Left ventricle myocardium inferior (tissue), 1 donor: ENCODE data around the gene GTF2IRD1. TPM values are rescaled to one million over a fixed set of nuclear protein-coding genes. Genes with fewer than 3 reads are reported as not detected.

Experiments
- DNase-seq: peaks from one replicate; pipeline ENCODE4 v3.0.0-alpha.2; 2020
- H3K27ac ChIP-seq: fragments of 200-600 bp; replicated peaks from 2 replicates; pipeline ENCODE4 v1.8.0; 2021
- H3K27me3 ChIP-seq: fragments of 200-600 bp; 2 replicates; pipeline ENCODE4 v1.8.0; 2021; ENCODE audit warnings: low read depth
- H3K36me3 ChIP-seq: fragments of 200-600 bp; 2 replicates; pipeline ENCODE4 v1.8.0; 2021
- H3K4me1 ChIP-seq: fragments of 200-600 bp; 2 replicates; pipeline ENCODE4 v1.8.0; 2021
- H3K4me3 ChIP-seq: fragments of 200-600 bp; 2 replicates; pipeline ENCODE4 v1.8.0; 2021; ENCODE audit warnings: mild to moderate bottlenecking, moderate library complexity
- H3K9me3 ChIP-seq: fragments of 200-600 bp; replicated peaks from 2 replicates; pipeline ENCODE4 v1.8.0; 2021
- intact Hi-C: fragments of 100-400 bp; cut with micrococcal nuclease; formaldehyde crosslinking; loops from one replicate; pipeline ENCODE4 v1.11.0; 2022
- total RNA-seq: library from RNA; stranded (reverse); fragmentation: NEBNext Ultra II Directional; extraction: Animal tissue kit (Norgen Biotek cat#: 25700); gene quantifications from one replicate; pipeline ENCODE4 v1.2.1, GENCODE V29; 2021
- TF ChIP-seq, protein P1 (sequence below): fragments of 200-600 bp; IDR thresholded peaks from 2 replicates; pipeline ENCODE4 v1.8.0; 2021; ENCODE audit warnings: antibody characterized with exemption, mild to moderate bottlenecking, borderline replicate concordance
- donor health status: DM: no; HTN: yes; CAD: no; lungs with severe emphysema.

The GTF2IRD1 gene
- total RNA-seq, 1 donor from 2014 or later: 15.8 TPM

DNA sequence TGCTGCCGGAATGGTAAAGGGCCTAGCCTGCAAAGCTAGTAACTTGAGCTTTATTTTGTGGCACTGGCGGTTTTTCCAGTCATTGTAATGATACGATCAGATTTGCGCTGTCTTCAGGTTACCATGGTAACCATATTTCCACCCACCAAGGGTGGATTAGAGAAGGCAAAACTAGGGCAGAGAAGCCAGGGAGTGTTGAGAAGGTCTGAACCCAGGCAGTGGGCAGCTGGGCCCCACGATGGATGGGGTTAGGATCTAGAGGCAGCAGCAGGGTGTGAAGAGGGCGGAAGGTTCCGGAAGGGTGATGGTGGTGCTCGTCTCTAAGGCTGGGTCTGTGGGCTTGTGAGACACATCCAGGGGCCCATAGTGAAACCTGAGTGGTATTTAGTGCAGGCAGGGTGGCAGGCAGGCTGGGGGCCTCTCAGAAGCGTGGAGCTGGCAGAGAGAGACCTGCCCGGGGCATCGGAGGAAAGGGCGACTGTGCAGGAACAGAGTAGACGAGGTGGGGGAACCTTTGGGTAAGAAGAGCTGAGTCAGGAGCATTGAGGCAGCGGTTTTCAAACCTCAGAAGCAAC, 115.9 kb downstream of the GTF2IRD1 start:
- TF ChIP-seq, protein P1, sequence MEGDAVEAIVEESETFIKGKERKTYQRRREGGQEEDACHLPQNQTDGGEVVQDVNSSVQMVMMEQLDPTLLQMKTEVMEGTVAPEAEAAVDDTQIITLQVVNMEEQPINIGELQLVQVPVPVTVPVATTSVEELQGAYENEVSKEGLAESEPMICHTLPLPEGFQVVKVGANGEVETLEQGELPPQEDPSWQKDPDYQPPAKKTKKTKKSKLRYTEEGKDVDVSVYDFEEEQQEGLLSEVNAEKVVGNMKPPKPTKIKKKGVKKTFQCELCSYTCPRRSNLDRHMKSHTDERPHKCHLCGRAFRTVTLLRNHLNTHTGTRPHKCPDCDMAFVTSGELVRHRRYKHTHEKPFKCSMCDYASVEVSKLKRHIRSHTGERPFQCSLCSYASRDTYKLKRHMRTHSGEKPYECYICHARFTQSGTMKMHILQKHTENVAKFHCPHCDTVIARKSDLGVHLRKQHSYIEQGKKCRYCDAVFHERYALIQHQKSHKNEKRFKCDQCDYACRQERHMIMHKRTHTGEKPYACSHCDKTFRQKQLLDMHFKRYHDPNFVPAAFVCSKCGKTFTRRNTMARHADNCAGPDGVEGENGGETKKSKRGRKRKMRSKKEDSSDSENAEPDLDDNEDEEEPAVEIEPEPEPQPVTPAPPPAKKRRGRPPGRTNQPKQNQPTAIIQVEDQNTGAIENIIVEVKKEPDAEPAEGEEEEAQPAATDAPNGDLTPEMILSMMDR: no peak
- intact Hi-C loops: loop anchor here (10.0 kb wide), 1 partner anchor 115 kb away; the partner anchor contains the start of gene GTF2IRD1
- H3K36me3 ChIP-seq: peaks cover under 1% of the 10 kb centered on the region

DNA sequence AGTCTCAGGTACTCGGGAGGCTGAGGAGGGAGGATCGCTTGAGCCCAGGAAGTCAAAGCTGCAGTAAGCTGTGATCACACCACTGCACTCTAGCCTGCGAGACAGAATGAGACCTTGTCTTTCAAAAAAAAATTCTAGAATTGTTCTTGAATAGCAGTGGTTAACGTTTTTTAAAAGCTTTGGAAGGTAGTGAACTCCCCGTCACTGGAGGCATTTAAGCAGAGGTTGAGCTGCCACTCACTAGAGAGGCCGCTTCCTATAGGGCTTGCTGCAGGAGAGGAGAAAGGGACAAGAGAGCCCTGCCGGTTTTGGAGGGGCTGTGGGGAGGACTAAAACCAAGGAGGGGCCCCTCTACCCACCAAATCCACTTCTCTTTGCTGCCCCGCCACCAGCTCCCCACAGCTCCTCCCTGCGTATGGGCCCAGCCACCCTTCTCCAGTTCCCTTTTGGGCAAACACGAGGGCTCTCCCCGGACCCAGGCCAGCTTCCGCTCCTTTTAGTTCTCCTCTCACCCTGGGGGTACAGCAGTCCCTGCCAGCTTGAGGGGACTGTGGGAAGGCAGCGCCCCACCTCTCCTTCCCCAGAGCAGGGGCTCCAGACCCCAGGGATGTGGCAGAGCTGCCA, 116.9 kb downstream of the GTF2IRD1 start:
- DNase-seq: no peak
- Histone ChIP-seq H3K36me3 (no peaks in the 10 kb centered on the region), H3K4me3 (no peak overlapping the region), H3K9me3 (no peaks in the 10 kb centered on the region), H3K27ac (no peak overlapping the region), H3K27me3 (no peaks in the 10 kb centered on the region), H3K4me1 (peaks cover 10% of the 10 kb centered on the region)
- TF ChIP-seq, protein P1: no peak
- intact Hi-C loops: no loop called here

More for the DNA sequence above, 115.9 kb downstream of the GTF2IRD1 start:
- Histone ChIP-seq H3K4me1 (peaks cover 10% of the 10 kb centered on the region), H3K27ac (no peak overlapping the region), H3K9me3 (no peaks in the 10 kb centered on the region), H3K4me3 (no peak overlapping the region), H3K27me3 (no peaks in the 10 kb centered on the region)
- DNase-seq: no peak

DNA sequence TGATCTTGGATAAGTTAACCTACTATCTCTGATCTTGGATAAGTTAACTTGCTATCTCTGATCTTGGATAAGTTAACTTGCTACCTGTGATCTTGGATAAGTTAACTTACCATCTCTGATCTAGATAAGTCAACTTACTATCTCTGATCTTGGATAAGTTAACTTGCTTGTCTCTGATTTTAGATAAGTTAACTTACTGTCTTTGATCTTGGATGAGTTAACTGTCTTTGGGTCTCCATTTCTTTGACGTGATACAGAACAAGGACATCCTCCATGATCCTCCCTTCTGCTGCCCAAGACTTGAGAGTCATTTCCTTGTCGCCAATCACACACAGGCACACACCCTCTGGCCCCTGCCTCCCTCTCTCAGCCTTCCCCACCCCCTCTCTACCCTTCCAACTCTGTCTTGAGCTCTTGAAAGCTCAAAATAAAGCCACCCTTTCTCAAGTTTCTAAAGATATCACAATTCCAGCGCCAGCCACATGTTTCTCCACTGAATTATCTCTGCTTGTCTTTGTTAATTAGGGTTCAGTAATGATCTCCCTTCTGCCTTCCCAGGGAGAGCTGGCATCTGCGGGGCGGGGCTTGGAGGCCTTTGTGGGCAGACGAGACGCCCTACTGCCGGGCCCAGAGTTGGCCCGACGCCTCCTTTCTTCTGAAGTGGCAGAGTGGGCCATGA, 118.7 kb downstream of the GTF2IRD1 start:
- no peak for DNase-seq
- Histone ChIP-seq H3K27ac (peak overlapping the region; percentile 1), H3K4me3 (no peak overlapping the region), H3K27me3 (no peaks in the 10 kb centered on the region), H3K4me1 (peaks cover 10% of the 10 kb centered on the region), H3K36me3 (no peaks in the 10 kb centered on the region), H3K9me3 (no peaks in the 10 kb centered on the region)
- intact Hi-C loops: no loop called here
- TF ChIP-seq, protein P1: no peak

DNA sequence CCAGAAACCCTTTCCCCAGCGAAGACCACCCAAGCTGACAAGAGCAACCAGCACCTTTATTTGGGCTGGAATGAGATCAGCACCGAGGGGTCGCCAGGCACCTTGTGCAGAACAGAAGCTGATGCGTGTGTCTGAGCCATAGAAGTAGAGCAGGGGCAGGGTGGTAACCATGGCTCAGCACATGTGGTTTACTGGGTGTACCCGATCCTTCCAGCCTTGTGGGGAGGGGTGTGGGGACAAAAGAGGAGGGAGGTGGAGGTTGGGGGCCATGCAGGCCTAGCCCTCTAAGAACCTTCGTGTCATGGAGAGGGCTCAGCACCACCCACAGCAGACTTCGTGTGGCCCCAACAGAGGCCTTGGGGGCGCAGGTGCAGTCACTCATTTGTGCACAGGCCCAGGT, 119.8 kb downstream of the GTF2IRD1 start:
- no peaks in the 10 kb centered on the region for H3K9me3 ChIP-seq
- TF ChIP-seq, protein P1: no peak
- no peak for DNase-seq
- H3K4me3 ChIP-seq: no peak overlapping the region
- H3K27ac ChIP-seq: no peak overlapping the region
- H3K4me1 ChIP-seq: peaks cover 10% of the 10 kb centered on the region
- intact Hi-C loops: no loop called here
- no peaks in the 10 kb centered on the region for H3K27me3 ChIP-seq
- H3K36me3 ChIP-seq: peaks cover 5% of the 10 kb centered on the region

DNA sequence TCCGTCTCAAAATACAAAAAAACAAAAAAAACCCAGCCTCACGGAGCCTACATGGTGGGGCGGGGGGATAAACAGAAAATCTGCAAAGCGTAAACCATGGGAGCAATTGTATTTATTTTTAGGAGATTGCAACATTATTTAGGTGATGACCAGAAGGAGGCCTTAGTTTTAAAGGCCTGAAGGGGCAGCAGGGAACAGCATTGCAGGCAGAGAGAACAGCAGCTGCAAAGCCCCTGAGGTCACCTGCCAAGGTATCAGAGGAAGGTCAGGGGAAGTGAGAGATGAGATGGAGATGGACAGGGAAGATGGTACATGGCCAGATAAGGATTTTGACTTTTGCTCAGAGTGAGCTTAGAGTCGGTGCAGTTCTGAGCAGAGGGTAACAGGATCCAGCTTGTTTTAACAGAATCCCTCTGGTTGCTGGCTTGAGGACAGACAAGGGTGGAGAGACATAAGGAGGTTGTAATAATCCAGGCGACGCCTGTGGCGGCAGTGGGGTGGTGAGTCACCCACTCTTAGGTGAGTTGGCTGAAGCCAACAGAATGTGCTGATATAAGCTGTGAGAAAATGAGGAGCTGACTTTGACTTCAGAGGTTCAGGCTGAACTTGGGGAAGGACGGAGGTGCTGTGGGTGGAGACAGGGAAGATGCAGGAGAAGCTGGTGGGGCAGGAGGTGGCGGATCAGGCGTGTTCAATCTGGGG, 121.5 kb downstream of the GTF2IRD1 start:
- no peak for DNase-seq
- H3K4me3 ChIP-seq: no peak overlapping the region
- H3K36me3 ChIP-seq: peaks cover 5% of the 10 kb centered on the region
- intact Hi-C loops: no loop called here
- no peaks in the 10 kb centered on the region for H3K9me3 ChIP-seq
- H3K27me3 ChIP-seq: no peaks in the 10 kb centered on the region
- TF ChIP-seq, protein P1: no peak
- peaks cover 16% of the 10 kb centered on the region for H3K4me1 ChIP-seq
- no peak overlapping the region for H3K27ac ChIP-seq
